NK-92 treated with Interleukin-12 subunit alpha and Interleukin-12 subunit beta, amount 100 ng/mL, for 24 hours (cell line): ENCODE measurements around the gene STON2.
"Not testable (repeated sequence)": the region's sequence is repeated elsewhere in the genome, so short reads cannot be mapped to it uniquely, and the experiment has no call there.

Experiments
- DNase-seq: peaks from one replicate; lab custom pipeline; 2025; lab: John Stamatoyannopoulos, UW

Gene STON2

GRCh38 chr14:81265636-81266169 lies 134.4 kb downstream of the STON2 start:
- DNase-seq = no peak

- DNase-seq = no peak
Observed at GRCh38 chr14:81264671-81265070, 135.5 kb downstream of the STON2 start.

GRCh38 chr14:81263777-81264410 lies 136.2 kb downstream of the STON2 start:
- no peak for DNase-seq

- no peak for DNase-seq
Observed at GRCh38 chr14:81261176-81261575, 138.9 kb downstream of the STON2 start.

- no peak for DNase-seq
Observed at GRCh38 chr14:81260732-81261131, 139.4 kb downstream of the STON2 start.

GRCh38 chr14:81256289-81256960 lies 143.7 kb downstream of the STON2 start:
- no peak for DNase-seq

- no peak for DNase-seq
Observed at GRCh38 chr14:81252278-81252677, 147.8 kb downstream of the STON2 start.

- no peak for DNase-seq
Observed at GRCh38 chr14:81247271-81247766, 152.8 kb downstream of the STON2 start.

GRCh38 chr14:81246461-81247270 lies 153.5 kb downstream of the STON2 start:
- no peak for DNase-seq

- DNase-seq = no peak
Observed at GRCh38 chr14:81245771-81246170, 154.4 kb downstream of the STON2 start.

- DNase-seq = not testable (repeated sequence)
Observed at GRCh38 chr14:81244431-81244830, 155.7 kb downstream of the STON2 start.

- DNase-seq = no peak
Observed at GRCh38 chr14:81243499-81243898, 156.6 kb downstream of the STON2 start.

GRCh38 chr14:81236849-81237248 lies 163.3 kb downstream of the STON2 start:
- not testable (repeated sequence) for DNase-seq

- DNase-seq = no peak
Observed at GRCh38 chr14:81236138-81236537, 164.0 kb downstream of the STON2 start.

- no peak for DNase-seq
Observed at GRCh38 chr14:81235096-81235495, 165.0 kb downstream of the STON2 start.

- no peak for DNase-seq
Observed at GRCh38 chr14:81234278-81234677, 165.8 kb downstream of the STON2 start.

GRCh38 chr14:81233615-81234014 lies 166.5 kb downstream of the STON2 start:
- no peak for DNase-seq

GRCh38 chr14:81231540-81231939 lies 168.6 kb downstream of the STON2 start:
- DNase-seq = no peak

GRCh38 chr14:81224222-81224621 lies 175.9 kb downstream of the STON2 start:
- no peak for DNase-seq

- DNase-seq = not testable (repeated sequence)
Observed at GRCh38 chr14:81223788-81224187, 176.3 kb downstream of the STON2 start.

GRCh38 chr14:81222691-81223090 lies 177.4 kb downstream of the STON2 start:
- DNase-seq = no peak

- no peak for DNase-seq
Observed at GRCh38 chr14:81222126-81222525, 178.0 kb downstream of the STON2 start.
